GM18502 (cell line): ENCODE data around the gene LRP8.

ENCODE experiments used
- ATAC-seq: cut with Tn5 transposase; IDR thresholded peaks from one replicate; pipeline ENCODE4 v1.9.1; 2021; ENCODE audit warnings: mild to moderate bottlenecking; ENCODE audit not compliant: unreplicated experiment, poor library complexity

Gene LRP8

DNA sequence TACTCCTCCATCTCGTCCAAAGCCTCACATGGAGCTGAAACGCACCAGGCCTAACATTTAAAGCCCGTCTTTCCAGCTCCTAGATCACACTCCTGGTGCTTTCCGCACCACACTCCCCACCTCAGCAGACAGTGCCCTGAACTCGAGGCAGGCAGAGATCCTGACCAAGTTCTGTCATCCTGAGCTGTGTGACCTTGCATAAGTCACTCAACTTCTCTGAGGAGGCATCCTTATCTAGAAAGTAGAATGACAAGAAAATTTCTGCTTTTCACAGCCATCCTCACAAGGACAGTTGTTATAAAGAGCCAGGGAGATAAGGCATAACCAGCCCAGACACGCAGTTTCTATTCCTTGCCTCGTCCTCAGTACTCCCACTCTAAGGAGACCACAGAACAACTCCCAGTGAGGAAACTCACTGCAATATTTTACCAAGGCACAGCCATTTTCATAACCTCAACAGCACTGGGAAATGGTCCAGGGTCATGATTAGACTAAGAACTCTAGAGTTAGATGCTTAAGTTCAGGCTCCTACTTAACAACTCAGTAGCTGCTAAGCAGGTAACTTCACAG is 3.1 kb downstream of the LRP8 start:
- no peak for ATAC-seq

- ATAC-seq, result no peak
These were observed 3.5 kb downstream of the LRP8 start for GRCh38 chr1:53324321-53324720.

GRCh38 chr1:53323316-53323715 is 4.6 kb downstream of the LRP8 start:
- ATAC-seq, result no peak

DNA sequence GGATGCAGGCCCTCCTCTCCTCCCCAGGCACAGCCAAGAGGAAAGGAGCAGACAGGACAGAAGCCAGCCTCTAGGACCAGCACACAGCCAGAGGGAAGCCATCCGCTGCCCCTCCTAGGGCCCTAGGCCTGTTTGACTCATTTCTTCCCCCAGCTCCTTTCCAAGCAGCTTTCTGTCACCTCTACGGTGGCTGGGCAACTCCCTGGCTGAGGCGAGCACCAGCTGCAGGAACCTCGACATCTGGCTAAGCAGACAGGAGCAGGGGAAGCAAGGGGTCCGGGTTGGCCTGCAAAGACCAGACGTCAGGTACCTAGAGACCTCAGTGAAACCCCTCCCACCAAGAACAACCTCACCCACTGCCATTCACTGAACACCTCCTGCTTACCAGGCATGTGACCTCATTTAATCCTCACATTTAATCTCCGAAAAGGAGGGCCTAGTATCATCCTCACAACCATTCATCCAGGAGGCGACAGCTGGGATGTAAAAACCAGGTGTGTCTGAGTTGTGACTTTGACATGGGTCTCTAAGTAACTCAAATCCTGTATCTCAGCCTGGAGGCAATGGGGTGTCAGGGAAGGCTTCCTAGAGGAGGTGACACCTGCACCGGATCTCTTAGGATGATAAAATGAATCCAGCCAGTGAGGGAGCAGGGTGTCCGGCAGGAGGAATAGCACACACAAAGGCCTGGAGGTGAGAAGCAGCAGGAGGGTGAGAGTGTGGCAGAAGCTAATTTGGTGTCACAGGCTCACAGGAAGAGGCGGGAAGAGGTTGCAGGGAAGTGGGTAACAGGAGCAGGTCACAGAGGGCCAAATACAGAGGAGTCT is 5.9 kb downstream of the LRP8 start:
- ATAC-seq, result no peak

DNA sequence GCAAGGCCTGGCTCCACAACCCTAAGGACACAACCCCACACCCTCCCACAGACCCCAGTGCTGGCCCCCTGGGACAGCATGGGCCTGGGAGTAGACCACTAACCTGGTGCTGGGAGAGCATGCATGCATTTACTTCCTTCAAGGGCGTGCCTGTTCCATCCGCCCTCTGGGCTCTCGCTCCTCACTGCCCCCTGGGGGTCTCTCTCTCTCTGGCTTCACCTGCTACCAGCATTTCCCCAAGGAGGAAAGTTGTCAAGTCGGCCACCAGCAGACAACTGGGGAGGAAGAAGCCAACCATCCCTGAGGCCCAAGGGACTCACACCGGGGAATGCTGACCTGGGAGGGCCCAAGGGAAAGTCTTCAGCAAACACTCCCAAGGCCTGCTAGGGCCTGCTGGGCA is 6.5 kb downstream of the LRP8 start:
- ATAC-seq, result no peak

DNA sequence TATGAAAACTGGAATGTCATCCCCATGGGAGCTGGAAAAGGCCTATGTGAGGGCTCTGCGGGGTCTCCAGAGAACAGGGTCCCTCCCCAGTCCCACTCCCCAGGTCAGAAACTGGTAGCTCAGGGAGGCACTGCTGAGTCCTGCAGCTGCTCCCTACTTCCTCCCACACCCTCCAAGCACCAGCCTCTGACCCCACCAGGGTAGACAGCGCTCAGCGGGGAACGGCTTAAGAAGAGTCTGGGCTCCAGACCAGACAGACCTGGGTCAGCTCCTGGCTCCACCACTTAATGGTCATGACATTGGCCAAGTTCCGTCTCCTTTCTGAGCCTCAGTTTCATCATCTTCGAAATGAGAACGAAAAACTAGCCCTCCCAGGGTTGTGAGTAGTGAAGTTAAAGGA is 7.2 kb downstream of the LRP8 start:
- no peak for ATAC-seq

- no peak for ATAC-seq
These were observed 8.4 kb downstream of the LRP8 start for GRCh38 chr1:53319296-53320101.

GRCh38 chr1:53317646-53318539 is 10.0 kb downstream of the LRP8 start:
- no peak for ATAC-seq

GRCh38 chr1:53316766-53317581 is 10.9 kb downstream of the LRP8 start:
- ATAC-seq, result no peak

- ATAC-seq, result no peak
These were observed 11.5 kb downstream of the LRP8 start for GRCh38 chr1:53316424-53316765.

DNA sequence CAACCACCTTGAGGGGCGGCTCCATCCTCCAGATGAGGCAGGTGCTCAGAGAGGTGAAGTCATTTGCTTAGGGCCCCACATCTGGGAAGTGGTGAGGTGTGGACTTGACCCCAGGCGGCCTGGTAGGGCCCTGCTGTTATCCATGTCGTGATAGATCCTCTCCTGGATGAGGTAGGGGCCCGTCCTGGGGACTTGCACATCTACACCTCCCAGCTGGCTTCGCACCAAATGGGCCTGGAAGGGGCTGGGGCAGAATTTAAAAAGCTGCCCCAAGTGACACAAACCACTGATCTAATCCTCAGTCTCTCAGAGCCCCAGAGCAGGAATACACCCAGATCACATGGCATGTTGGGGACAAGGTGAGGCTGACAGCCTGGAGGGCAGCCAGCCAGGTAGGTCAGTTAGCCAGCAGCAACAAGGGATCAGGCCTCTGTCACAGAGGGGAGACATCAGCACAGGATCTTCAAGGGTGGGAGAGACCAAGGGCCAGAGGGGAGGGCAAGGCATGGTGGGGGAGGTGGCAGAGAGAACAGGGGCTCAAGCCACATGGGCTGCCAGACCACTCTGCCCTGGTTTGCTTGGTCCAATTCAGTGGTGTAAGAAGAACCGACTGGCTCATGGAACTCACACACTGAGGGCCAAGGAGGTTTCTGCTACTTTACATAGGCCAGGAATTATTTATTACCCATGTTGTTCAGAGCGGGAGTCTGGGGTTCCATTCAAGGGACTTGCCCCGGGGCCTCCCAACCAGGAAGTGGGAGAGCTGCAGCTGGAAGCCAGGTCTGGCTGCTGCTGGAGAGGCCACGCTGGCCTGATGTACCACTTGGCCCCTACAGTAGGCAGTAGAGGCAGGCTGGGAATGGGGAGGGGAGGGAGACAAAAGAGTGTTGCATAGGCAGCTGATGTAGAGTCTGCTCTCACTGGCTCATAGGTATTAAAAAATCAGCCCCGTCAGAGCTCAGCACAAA is 12.1 kb downstream of the LRP8 start:
- ATAC-seq, result no peak

DNA sequence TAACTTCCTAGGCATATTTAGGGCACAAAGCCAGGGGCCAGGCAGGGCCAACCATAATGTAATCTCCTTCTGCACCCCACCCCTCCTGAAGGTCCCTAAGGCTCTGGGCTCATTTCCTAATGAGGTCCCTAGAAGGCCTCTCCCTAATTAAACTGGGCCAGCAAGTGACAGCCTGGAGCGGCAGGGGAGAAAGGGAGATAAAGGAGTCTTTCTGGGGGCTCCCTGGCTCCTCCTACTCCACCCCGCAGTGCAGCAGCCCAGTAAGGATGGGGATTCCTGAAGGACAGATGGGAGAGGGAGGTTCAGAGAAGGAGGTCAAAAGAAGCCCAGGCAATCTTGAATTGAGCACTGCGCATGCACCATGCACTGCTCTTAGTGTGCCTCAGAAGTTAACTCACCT is 12.8 kb downstream of the LRP8 start:
- no peak for ATAC-seq

DNA sequence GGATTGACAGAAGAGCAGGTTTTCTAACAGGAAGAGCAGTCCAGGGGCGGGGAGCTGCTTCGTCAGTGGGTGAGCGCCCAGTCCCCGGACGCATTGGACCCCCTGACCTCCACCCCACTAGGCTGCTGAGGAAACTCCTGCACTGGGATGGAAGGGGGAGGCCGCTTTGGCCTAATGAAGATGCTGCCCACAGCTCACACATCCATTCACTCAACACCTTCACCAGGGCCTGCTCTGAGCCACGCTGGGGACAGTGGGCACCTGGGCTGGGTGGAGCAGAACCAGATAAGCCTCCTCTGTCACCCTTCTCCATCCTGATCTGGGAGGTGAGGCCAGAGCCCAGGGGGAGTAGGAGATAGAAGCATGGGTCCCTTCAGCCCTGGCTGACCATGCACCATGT is 13.3 kb downstream of the LRP8 start:
- no peak for ATAC-seq

GRCh38 chr1:53314096-53314495 is 13.8 kb downstream of the LRP8 start:
- no peak for ATAC-seq

DNA sequence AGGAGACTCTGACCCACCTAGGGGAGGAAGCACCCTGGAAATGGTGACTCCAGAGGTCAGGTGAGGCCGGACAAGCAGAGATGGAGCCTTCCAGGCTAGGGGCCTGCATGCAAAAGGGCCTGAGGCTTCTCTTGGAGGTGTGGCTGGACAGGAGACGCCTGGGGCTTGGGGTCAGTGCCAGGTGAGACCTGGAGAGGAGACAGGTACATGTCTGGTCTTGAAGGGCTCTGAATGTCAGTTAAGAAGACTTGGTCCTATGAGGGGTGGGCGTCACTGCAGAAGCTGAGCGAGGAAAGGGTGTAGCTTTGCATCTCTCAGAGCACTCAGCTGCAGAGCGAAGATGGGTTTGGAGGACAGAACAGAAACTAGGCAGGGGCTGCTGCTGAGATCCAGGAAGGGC is 14.3 kb downstream of the LRP8 start:
- no peak for ATAC-seq

- ATAC-seq, result no peak
These were observed 16.1 kb downstream of the LRP8 start for GRCh38 chr1:53311702-53312305.

- ATAC-seq, result no peak
These were observed 16.8 kb downstream of the LRP8 start for GRCh38 chr1:53310847-53311681.
